Breast epithelium (tissue), 3 donors: ENCODE data around the gene ASPHD1.

Experiments
- POLR2A ChIP-seq: fragments of 450-650 bp; IDR thresholded peaks from one replicate; pipeline ENCODE4 v1.6.1; 2016; ENCODE audit warnings: antibody characterized with exemption, mild to moderate bottlenecking, moderate library complexity
- POLR2AphosphoS5 ChIP-seq, 3 donors: sonication (generic); formaldehyde crosslinking; IDR thresholded peaks; one replicate each; pipeline ENCODE4 v1.6.1; 2017; ENCODE audit warnings: antibody characterized with exemption in 3 of 3

DNA sequence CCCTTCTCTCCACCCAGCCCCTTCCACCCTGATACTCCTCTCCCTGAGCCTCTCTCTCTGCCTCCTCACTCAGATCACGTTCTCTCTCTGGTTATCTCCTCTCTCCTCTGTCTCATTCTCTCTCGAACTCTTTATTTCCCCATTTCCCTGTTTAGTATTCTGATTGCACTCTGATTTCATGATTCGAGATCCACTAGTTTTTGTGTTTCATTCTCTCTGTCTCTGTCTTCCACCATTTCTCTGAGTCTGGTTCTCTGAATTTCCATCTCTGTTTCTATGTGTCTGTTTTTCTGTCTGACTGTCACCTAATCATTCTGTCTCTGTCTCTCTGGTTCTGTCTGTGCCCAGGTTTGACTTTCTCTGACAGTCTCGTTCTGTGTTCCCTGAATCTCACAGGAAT is 3.0 kb upstream of the ASPHD1 start:
- no peak for TF ChIP-seq POLR2A
- no peak for TF ChIP-seq POLR2AphosphoS5 (IDR thresholded peaks at IDR 0.05)
